Measurements from ENCODE around the gene FCRL3.

The FCRL3 gene

DNA sequence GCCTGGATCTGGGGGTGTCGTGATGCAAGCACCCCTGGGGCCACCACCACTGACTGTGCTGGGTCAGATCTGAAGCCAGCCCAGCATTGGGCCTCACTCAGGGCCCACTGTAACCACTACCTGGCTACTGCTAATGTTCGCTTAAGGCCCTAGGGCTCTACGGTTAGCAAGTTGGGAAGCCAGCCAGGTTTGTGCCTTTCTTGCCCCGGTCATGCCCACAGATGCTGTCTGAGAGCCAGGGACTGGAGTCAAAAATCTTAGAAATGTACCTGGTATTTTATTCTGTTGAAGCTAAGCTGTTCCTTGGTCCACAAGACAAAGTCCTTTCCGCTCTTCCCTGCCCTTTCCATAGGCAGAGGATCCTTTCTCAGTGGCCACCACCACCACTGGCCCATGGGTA lies 15.2 kb upstream of the FCRL3 start (continued):
- no peak for TF ChIP-seq ZNF701 (tag by site-specific recombination; IDR thresholded peaks at IDR 0.05)
- TF ChIP-seq, protein P1, sequence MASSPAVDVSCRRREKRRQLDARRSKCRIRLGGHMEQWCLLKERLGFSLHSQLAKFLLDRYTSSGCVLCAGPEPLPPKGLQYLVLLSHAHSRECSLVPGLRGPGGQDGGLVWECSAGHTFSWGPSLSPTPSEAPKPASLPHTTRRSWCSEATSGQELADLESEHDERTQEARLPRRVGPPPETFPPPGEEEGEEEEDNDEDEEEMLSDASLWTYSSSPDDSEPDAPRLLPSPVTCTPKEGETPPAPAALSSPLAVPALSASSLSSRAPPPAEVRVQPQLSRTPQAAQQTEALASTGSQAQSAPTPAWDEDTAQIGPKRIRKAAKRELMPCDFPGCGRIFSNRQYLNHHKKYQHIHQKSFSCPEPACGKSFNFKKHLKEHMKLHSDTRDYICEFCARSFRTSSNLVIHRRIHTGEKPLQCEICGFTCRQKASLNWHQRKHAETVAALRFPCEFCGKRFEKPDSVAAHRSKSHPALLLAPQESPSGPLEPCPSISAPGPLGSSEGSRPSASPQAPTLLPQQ (tag by site-specific recombination; IDR thresholded peaks at IDR 0.05) = no peak
- no peak for TF ChIP-seq WT1 (tag by site-specific recombination; IDR thresholded peaks at IDR 0.05)

DNA sequence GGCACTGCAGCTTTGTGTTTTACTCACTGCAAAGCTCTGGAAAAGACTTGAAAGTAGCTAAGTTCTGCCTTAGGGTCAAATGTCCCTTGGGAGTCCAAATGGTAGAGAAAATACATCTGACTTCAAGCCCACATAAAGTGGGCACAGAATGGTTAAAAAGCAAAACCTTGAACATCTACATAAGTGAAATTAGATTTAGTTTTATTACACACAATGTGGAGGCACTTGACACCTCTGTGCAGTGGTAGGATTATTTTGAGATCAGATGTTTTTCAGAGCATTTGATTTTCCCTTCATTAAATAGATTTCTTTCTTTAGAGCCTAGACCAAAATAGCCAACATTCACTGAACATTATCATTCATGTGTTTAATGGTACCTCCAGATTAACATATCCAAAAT lies 11.2 kb upstream of the FCRL3 start:
- no peak for TF ChIP-seq ZNF701 (tag by site-specific recombination; IDR thresholded peaks at IDR 0.05)
- TF ChIP-seq, protein P2, sequence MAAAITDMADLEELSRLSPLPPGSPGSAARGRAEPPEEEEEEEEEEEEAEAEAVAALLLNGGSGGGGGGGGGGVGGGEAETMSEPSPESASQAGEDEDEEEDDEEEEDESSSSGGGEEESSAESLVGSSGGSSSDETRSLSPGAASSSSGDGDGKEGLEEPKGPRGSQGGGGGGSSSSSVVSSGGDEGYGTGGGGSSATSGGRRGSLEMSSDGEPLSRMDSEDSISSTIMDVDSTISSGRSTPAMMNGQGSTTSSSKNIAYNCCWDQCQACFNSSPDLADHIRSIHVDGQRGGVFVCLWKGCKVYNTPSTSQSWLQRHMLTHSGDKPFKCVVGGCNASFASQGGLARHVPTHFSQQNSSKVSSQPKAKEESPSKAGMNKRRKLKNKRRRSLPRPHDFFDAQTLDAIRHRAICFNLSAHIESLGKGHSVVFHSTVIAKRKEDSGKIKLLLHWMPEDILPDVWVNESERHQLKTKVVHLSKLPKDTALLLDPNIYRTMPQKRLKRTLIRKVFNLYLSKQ (tag by site-specific recombination; IDR thresholded peaks at IDR 0.05; ENCODE audit: borderline replicate concordance) = no peak
- TF ChIP-seq ZNF473 (tag by site-specific recombination; IDR thresholded peaks at IDR 0.05) = no peak
- TF ChIP-seq OVOL3 (tag by site-specific recombination; IDR thresholded peaks at IDR 0.05) = no peak
- no peak for TF ChIP-seq HOXA7 (CRISPR knock-in tag; IDR thresholded peaks at IDR 0.05; ENCODE audit: borderline replicate concordance)
- TF ChIP-seq ZNF623 (tag by site-specific recombination; IDR thresholded peaks at IDR 0.05) = no peak
- no peak for TF ChIP-seq ZNF404 (tag by site-specific recombination; IDR thresholded peaks at IDR 0.05)
- TF ChIP-seq HIC1 (tag by site-specific recombination; IDR thresholded peaks at IDR 0.05) = no peak
- TF ChIP-seq HOXC10 (CRISPR knock-in tag; IDR thresholded peaks at IDR 0.05) = no peak
- no peak for TF ChIP-seq ZNF214 (tag by site-specific recombination; IDR thresholded peaks at IDR 0.05; ENCODE audit: borderline replicate concordance)
- no peak for TF ChIP-seq ZNF302 (tag by site-specific recombination; IDR thresholded peaks at IDR 0.05; ENCODE audit: low read depth)
- no peak for TF ChIP-seq ZNF610 (tag by site-specific recombination; IDR thresholded peaks at IDR 0.05; ENCODE audit: borderline replicate concordance)
- no peak for TF ChIP-seq SETDB1 (IDR thresholded peaks at IDR 0.05; ENCODE audit: insufficient read length, low read length)
- TF ChIP-seq, protein P3, sequence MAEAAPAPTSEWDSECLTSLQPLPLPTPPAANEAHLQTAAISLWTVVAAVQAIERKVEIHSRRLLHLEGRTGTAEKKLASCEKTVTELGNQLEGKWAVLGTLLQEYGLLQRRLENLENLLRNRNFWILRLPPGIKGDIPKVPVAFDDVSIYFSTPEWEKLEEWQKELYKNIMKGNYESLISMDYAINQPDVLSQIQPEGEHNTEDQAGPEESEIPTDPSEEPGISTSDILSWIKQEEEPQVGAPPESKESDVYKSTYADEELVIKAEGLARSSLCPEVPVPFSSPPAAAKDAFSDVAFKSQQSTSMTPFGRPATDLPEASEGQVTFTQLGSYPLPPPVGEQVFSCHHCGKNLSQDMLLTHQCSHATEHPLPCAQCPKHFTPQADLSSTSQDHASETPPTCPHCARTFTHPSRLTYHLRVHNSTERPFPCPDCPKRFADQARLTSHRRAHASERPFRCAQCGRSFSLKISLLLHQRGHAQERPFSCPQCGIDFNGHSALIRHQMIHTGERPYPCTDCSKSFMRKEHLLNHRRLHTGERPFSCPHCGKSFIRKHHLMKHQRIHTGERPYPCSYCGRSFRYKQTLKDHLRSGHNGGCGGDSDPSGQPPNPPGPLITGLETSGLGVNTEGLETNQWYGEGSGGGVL (tag by site-specific recombination; IDR thresholded peaks at IDR 0.05) = no peak
- no peak for TF ChIP-seq ZNF350 (tag by site-specific recombination; IDR thresholded peaks at IDR 0.05)
- TF ChIP-seq ZFP3 (tag by site-specific recombination; IDR thresholded peaks at IDR 0.05; ENCODE audit: low read depth) = no peak
- TF ChIP-seq ZNF514 (tag by site-specific recombination; IDR thresholded peaks at IDR 0.05) = no peak
- TF ChIP-seq KLF8 (tag by site-specific recombination; IDR thresholded peaks at IDR 0.05) = no peak
- no peak for TF ChIP-seq ZNF140 (tag by site-specific recombination; IDR thresholded peaks at IDR 0.05)
- Histone ChIP-seq H3K4me3 (ENCODE audit: low read depth, low read length) (no peak overlapping the region), H3K4me1 (ENCODE audit: control insufficient read depth, insufficient read depth, low read length) (no peaks in the 10 kb centered on the region), H3K36me3 (ENCODE audit: control insufficient read depth in 2 of 2, insufficient read depth in 1 of 2, low read length in 2 of 2) (no peaks in the 10 kb centered on the region), H3K27ac (ENCODE audit: extremely low read depth, low read depth, low read length) (no peak overlapping the region), H3K9me3 (ENCODE audit: control insufficient read depth, insufficient read depth, low read depth, low read length) (no peaks in the 10 kb centered on the region)
- ChIA-PET POLR2A (no interaction called here), CTCF (interaction anchor here (0.7 to 0.8 kb wide), 2 partner anchors 30 to 251 kb away, joined by 3 to 4 read pairs; no protein-coding TSS in a partner anchor)

All from HEK293 (cell line).